ENCODE results near the gene ADAM29. TPM values are rescaled to one million over a fixed set of nuclear protein-coding genes. Genes with fewer than 3 reads are reported as not detected.

The ADAM29 gene
- total RNA-seq, 1 donor from 2014 or later = not detected

DNA sequence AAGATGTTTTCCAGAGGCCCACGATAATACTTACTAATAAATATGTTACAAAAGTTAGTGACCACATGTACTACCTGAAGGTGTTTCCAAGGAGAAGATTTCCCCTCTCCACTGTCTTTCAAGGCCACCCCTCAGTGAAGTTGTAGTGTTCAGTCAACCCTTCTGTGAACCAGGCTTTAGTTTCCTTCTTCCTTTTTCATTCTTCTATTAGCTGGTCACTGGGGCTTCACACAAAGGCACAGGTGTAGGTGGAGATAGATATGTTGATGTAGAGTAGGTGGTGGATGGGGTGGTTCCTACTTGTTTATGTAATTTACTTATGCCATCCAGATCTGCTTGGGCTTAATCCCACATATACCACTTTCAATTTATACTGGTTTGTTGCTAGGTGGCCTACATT is 43.3 kb upstream of the ADAM29 start:
- Histone ChIP-seq H3K9me3 (no peaks in the 10 kb centered on the region), H3K36me3 (no peaks in the 10 kb centered on the region), H3K4me1 (no peaks in the 10 kb centered on the region), H3K27me3 (ENCODE audit: low read depth) (no peaks in the 10 kb centered on the region), H3K27ac (no peak overlapping the region), H3K4me3 (no peak overlapping the region)
- ATAC-seq (no peak), DNase-seq (no peak)
- TF ChIP-seq CTCF (IDR thresholded peaks at IDR 0.05) = no peak
- intact Hi-C loops (cut with DNase I) = no loop called here

- Histone ChIP-seq H3K4me3 (no peak overlapping the region), H3K27ac (no peak overlapping the region), H3K36me3 (no peaks in the 10 kb centered on the region), H3K9me3 (no peaks in the 10 kb centered on the region), H3K27me3 (ENCODE audit: low read depth) (no peaks in the 10 kb centered on the region), H3K4me1 (no peaks in the 10 kb centered on the region)
- no peak for TF ChIP-seq CTCF (IDR thresholded peaks at IDR 0.05)
- no peak for ATAC-seq
- intact Hi-C loops (cut with DNase I) = no loop called here
- DNase-seq = no peak
Measured at GRCh38 chr4:174880001-174880400, 38.2 kb upstream of the ADAM29 start.

DNA sequence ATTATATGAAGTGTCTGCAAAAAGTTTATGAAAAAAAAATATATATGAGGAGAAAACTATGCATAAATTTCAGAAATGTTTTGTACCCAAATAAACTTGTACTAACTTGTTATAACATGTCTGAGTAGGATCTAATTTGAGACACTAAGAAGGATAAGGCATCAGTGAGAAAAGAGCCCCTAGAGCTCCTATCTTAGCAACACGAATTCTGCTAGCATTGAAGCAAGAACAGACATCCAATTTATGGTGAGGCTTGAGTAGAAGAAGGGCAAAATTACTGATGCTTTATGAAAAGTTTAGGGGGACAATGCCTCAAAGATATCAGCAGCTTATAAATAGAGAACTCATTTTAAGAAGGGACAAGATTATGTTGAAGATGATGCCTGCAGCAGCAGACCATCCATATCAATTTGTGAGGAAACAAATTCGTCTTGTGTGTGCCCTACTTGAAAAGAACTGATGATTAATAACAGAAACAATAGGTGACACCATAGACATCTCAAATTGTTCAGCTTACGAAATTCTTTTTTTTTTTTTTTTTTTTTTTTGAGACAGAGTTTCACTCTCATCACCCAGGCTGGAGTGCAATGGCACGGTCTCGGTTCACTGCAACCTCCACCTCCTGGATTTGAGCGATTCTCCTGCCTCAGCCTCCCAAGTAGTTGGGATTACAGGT is 35.7 kb upstream of the ADAM29 start:
- TF ChIP-seq CTCF (IDR thresholded peaks at IDR 0.05) = no peak
- Histone ChIP-seq H3K27ac (no peak overlapping the region), H3K4me3 (no peak overlapping the region), H3K9me3 (no peaks in the 10 kb centered on the region), H3K36me3 (no peaks in the 10 kb centered on the region), H3K4me1 (no peaks in the 10 kb centered on the region), H3K27me3 (ENCODE audit: low read depth) (no peaks in the 10 kb centered on the region)
- DNase-seq (no peak), ATAC-seq (no peak)
- intact Hi-C loops (cut with DNase I) = no loop called here

- DNase-seq (no peak), ATAC-seq (no peak)
- intact Hi-C loops (cut with DNase I) = no loop called here
- Histone ChIP-seq H3K27me3 (ENCODE audit: low read depth) (no peaks in the 10 kb centered on the region), H3K36me3 (no peaks in the 10 kb centered on the region), H3K4me3 (no peak overlapping the region), H3K4me1 (no peaks in the 10 kb centered on the region), H3K27ac (no peak overlapping the region), H3K9me3 (no peaks in the 10 kb centered on the region)
- TF ChIP-seq CTCF (IDR thresholded peaks at IDR 0.05) = no peak
Measured at GRCh38 chr4:174907508-174907907, 10.7 kb upstream of the ADAM29 start.

- no peaks in the 10 kb centered on the region for H3K9me3 ChIP-seq
- H3K4me1 ChIP-seq = no peaks in the 10 kb centered on the region
- no peaks in the 10 kb centered on the region for H3K27me3 ChIP-seq (ENCODE audit: low read depth)
- H3K36me3 ChIP-seq = no peaks in the 10 kb centered on the region
- H3K27ac ChIP-seq = no peak overlapping the region
- no peak for ATAC-seq
- DNase-seq = no peak
- TF ChIP-seq CTCF (IDR thresholded peaks at IDR 0.05) = no peak
- H3K4me3 ChIP-seq = no peak overlapping the region
- intact Hi-C loops (cut with DNase I) = no loop called here
Measured at GRCh38 chr4:174910271-174910670, 7.9 kb upstream of the ADAM29 start.

All from lower lobe of right lung (tissue), 2 donors.